ENCODE measurements around the gene DNASE1L2.
A peak's percentile ranks its signal among the peaks of the same experiment; 100 is the strongest.

Gene DNASE1L2

GRCh38 chr16:2190659-2191445 lies 45.4 kb upstream of the DNASE1L2 start:
- H3K27ac ChIP-seq: no peak overlapping the region
- TF ChIP-seq ZFX (IDR thresholded peaks at IDR 0.05): no peak
- TF ChIP-seq CTCF (conservative IDR thresholded peaks at IDR 0.05): no peak

GRCh38 chr16:2191446-2191706 lies 44.9 kb upstream of the DNASE1L2 start:
- H3K27ac ChIP-seq: no peak overlapping the region
- TF ChIP-seq ZFX (IDR thresholded peaks at IDR 0.05) (no peak), CTCF (conservative IDR thresholded peaks at IDR 0.05) (no peak)

GRCh38 chr16:2194166-2194834 lies 41.9 kb upstream of the DNASE1L2 start:
- H3K27ac ChIP-seq: no peak overlapping the region
- TF ChIP-seq CTCF (conservative IDR thresholded peaks at IDR 0.05) (no peak), ZFX (IDR thresholded peaks at IDR 0.05) (no peak)

GRCh38 chr16:2194852-2195321 lies 41.4 kb upstream of the DNASE1L2 start:
- no peak overlapping the region for H3K27ac ChIP-seq
- TF ChIP-seq CTCF (conservative IDR thresholded peaks at IDR 0.05) (peak; percentile 79), ZFX (IDR thresholded peaks at IDR 0.05) (no peak)

- no peak overlapping the region for H3K27ac ChIP-seq
Measured at GRCh38 chr16:2195322-2196161, 40.7 kb upstream of the DNASE1L2 start.

GRCh38 chr16:2196162-2196980 lies 39.9 kb upstream of the DNASE1L2 start, which contains the start of gene CASKIN1:
Gene CASKIN1, minus strand, starts transcription at chr16:2196605. Its CDS starts 173 bp downstream, at chr16:2196432.
- TF ChIP-seq ZFX (IDR thresholded peaks at IDR 0.05): no peak
- TF ChIP-seq CTCF (conservative IDR thresholded peaks at IDR 0.05): no peak
- H3K27ac ChIP-seq: no peak within 1 kb of the TSS

More at GRCh38 chr16:2195322-2196161, 40.7 kb upstream of the DNASE1L2 start:
- TF ChIP-seq CTCF (conservative IDR thresholded peaks at IDR 0.05) (no peak), ZFX (IDR thresholded peaks at IDR 0.05) (no peak)

Measured in C4-2B (cell line).